H9 (cell line): Measurements from ENCODE around the gene LEF1. TPM values are rescaled to one million over a fixed set of nuclear protein-coding genes. Genes with fewer than 3 reads are reported as not detected.

ENCODE experiments used
- DNase-seq: peaks from one replicate; pipeline ENCODE4 v3.0.0-alpha.2; 2017
- H2AFZ ChIP-seq: one replicate; pipeline ENCODE4 v1.6.1; 2013; ENCODE audit warnings: mild to moderate bottlenecking, low read length, control low read depth, moderate library complexity
- H2AK5ac ChIP-seq: 2 replicates; pipeline ENCODE4 v1.6.1; 2013; ENCODE audit warnings: low read length, control low read depth, mixed read lengths; ENCODE audit not compliant: insufficient read length
- H2BK120ac ChIP-seq: one replicate; pipeline ENCODE4 v1.6.1; 2013; ENCODE audit warnings: low read depth, mild to moderate bottlenecking, low read length, control low read depth, inconsistent platforms; ENCODE audit not compliant: poor library complexity, severe bottlenecking
- H2BK12ac ChIP-seq: 2 replicates; pipeline ENCODE4 v1.6.1; 2013; ENCODE audit warnings: low read length, control low read depth, mixed read lengths, low read depth; ENCODE audit not compliant: insufficient read length
- H2BK15ac ChIP-seq: 2 replicates; pipeline ENCODE4 v1.6.1; 2013; ENCODE audit warnings: low read depth, low read length, control low read depth
- H2BK20ac ChIP-seq: one replicate; pipeline ENCODE4 v1.6.1; 2013; ENCODE audit warnings: low read depth, mild to moderate bottlenecking, low read length, control low read depth, inconsistent platforms; ENCODE audit not compliant: poor library complexity, severe bottlenecking
- H2BK5ac ChIP-seq: 2 replicates; pipeline ENCODE4 v1.6.1; 2013; ENCODE audit warnings: low read length, control low read depth, mixed read lengths; ENCODE audit not compliant: insufficient read length
- H3K14ac ChIP-seq: 2 replicates; pipeline ENCODE4 v1.6.1; 2013; ENCODE audit warnings: low read length, control low read depth; ENCODE audit not compliant: insufficient read depth
- H3K18ac ChIP-seq: 2 replicates; pipeline ENCODE4 v1.6.1; 2013; ENCODE audit warnings: low read depth, mild to moderate bottlenecking, mixed read lengths, low read length, control low read depth; ENCODE audit not compliant: insufficient read length
- H3K23ac ChIP-seq: 2 replicates; pipeline ENCODE4 v1.6.1; 2013; ENCODE audit warnings: low read length, control low read depth, mixed read lengths, low read depth; ENCODE audit not compliant: insufficient read length
- H3K23me2 ChIP-seq: 2 replicates; pipeline ENCODE4 v1.6.1; 2013; ENCODE audit warnings: low read depth, mild to moderate bottlenecking, mixed read lengths, low read length, control low read depth; ENCODE audit not compliant: insufficient read length, poor library complexity, severe bottlenecking
- H3K27ac ChIP-seq: 2 replicates; pipeline ENCODE4 v1.5.1; 2013; ENCODE audit warnings: low read length, control low read depth, mixed read lengths, low read depth; ENCODE audit not compliant: insufficient read length
- H3K27me3 ChIP-seq: 2 replicates; pipeline ENCODE4 v1.6.1; 2013; ENCODE audit warnings: low read length, control low read depth, inconsistent platforms; ENCODE audit not compliant: insufficient read depth
- H3K4ac ChIP-seq: 2 replicates; pipeline ENCODE4 v1.6.1; 2013; ENCODE audit warnings: low read depth, mild to moderate bottlenecking, control low read depth, inconsistent platforms, low read length, moderate library complexity
- H3K4me1 ChIP-seq: 2 replicates; pipeline ENCODE4 v1.6.1; 2013; ENCODE audit warnings: low read length, control low read depth, inconsistent platforms; ENCODE audit not compliant: insufficient read depth
- H3K4me2 ChIP-seq: 2 replicates; pipeline ENCODE4 v1.6.1; 2013; ENCODE audit warnings: low read length, control low read depth, mixed read lengths; ENCODE audit not compliant: insufficient read length, insufficient read depth
- H3K56ac ChIP-seq: 2 replicates; pipeline ENCODE4 v1.6.1; 2013; ENCODE audit warnings: low read depth, mild to moderate bottlenecking, mixed read lengths, low read length, control low read depth; ENCODE audit not compliant: insufficient read length
- H3K79me1 ChIP-seq: 2 replicates; pipeline ENCODE4 v1.6.1; 2013; ENCODE audit warnings: low read depth, mild to moderate bottlenecking, moderate library complexity, low read length, control low read depth, inconsistent platforms; ENCODE audit not compliant: insufficient read depth, poor library complexity, severe bottlenecking
- H3K79me2 ChIP-seq: 2 replicates; pipeline ENCODE4 v1.6.1; 2013; ENCODE audit warnings: low read length, control low read depth, inconsistent platforms; ENCODE audit not compliant: insufficient read depth
- H3K9ac ChIP-seq: 2 replicates; pipeline ENCODE4 v1.6.1; 2013; ENCODE audit warnings: low read length, control low read depth, mixed read lengths; ENCODE audit not compliant: insufficient read length; ENCODE audit errors: extremely low read depth
- H3K9me3 ChIP-seq: one replicate; pipeline ENCODE4 v1.6.1; 2013; ENCODE audit warnings: low read depth, low read length, inconsistent platforms; ENCODE audit not compliant: control insufficient read depth
- H3T11ph ChIP-seq: one replicate; pipeline ENCODE4 v1.6.1; 2013; ENCODE audit warnings: mild to moderate bottlenecking, low read length, control low read depth, inconsistent platforms
- H4K20me1 ChIP-seq: one replicate; pipeline ENCODE4 v1.6.1; 2013; ENCODE audit not compliant: control insufficient read depth, insufficient read length, insufficient read depth
- H4K5ac ChIP-seq: 2 replicates; pipeline ENCODE4 v1.6.1; 2013; ENCODE audit warnings: low read depth, mild to moderate bottlenecking, mixed read lengths, low read length, control low read depth; ENCODE audit not compliant: insufficient read length
- H4K8ac ChIP-seq: replicated peaks from 2 replicates; pipeline ENCODE4 v1.6.1; 2013; ENCODE audit warnings: low read length, control low read depth, mixed read lengths, low read depth; ENCODE audit not compliant: insufficient read length
- H4K91ac ChIP-seq: 2 replicates; pipeline ENCODE4 v1.6.1; 2013; ENCODE audit warnings: low read depth, mild to moderate bottlenecking, moderate library complexity, mixed read lengths, low read length, control low read depth; ENCODE audit not compliant: insufficient read length
- H3K27ac Mint-ChIP-seq, 3 experiments: 2 replicates in 2 of 3; 3 replicates in 1 of 3; pipeline ENCODE4 v1.8.0; 2020 to 2021; ENCODE audit warnings: mixed read lengths in 3 of 3, mild to moderate bottlenecking in 1 of 3, moderate library complexity in 1 of 3
- H3K27me3 Mint-ChIP-seq: 2 replicates; pipeline ENCODE4 v1.8.0; 2021; ENCODE audit warnings: low read depth, mild to moderate bottlenecking, moderate library complexity, mixed read lengths
- H3K36me3 Mint-ChIP-seq, 3 experiments: 2 replicates in 2 of 3; 3 replicates in 1 of 3; pipeline ENCODE4 v1.8.0; 2020 to 2021; ENCODE audit warnings: low read depth in 3 of 3, mixed read lengths in 3 of 3; ENCODE audit not compliant: insufficient read depth in 1 of 3
- H3K4me1 Mint-ChIP-seq, 2 experiments: 2 replicates each; pipeline ENCODE4 v1.8.0; 2020; ENCODE audit warnings: mixed read lengths in 2 of 2
- H3K4me3 Mint-ChIP-seq, 2 experiments: 2 replicates in 1 of 2; 3 replicates in 1 of 2; pipeline ENCODE4 v1.8.0; 2020 to 2021; ENCODE audit warnings: mild to moderate bottlenecking in 2 of 2, mixed read lengths in 2 of 2, moderate library complexity in 1 of 2
- H3K9me3 Mint-ChIP-seq, 2 experiments: 2 replicates in 1 of 2; 3 replicates in 1 of 2; pipeline ENCODE4 v1.8.0; 2020; ENCODE audit warnings: mild to moderate bottlenecking in 2 of 2, mixed read lengths in 2 of 2, moderate library complexity in 1 of 2
- CTCF ChIP-seq: fragments of 200-600 bp; sonication (generic); conservative IDR thresholded peaks from 3 replicates; pipeline ENCODE4 v1.8.0; 2021; ENCODE audit warnings: antibody characterized with exemption, mild to moderate bottlenecking
- WGBS: extraction: QIAGEN DNeasy Blood & Tissue Kit; methylation state at CpG from one replicate; pipeline ENCODE4 v1.1.7; 2013; ENCODE audit warnings: missing lambda C conversion rate, low lambda C conversion rate, mixed read lengths; ENCODE audit not compliant: insufficient read length; ENCODE audit errors: extremely low coverage; 5-methylcytosine and 5-hydroxymethylcytosine counted together
- total RNA-seq: library from RNA; stranded (reverse); gene quantifications from 2 replicates; pipeline ENCODE4 v1.2.1, GENCODE V29; 2021

LEF1 gene
- total RNA-seq, 1 experiment from 2014 or later, result 2.5 TPM

- no peaks in the 10 kb centered on the region for H3K9me3 ChIP-seq
- H2AFZ ChIP-seq, result no peak overlapping the region
- H4K20me1 ChIP-seq, result no peaks in the 10 kb centered on the region
- H3K79me1 ChIP-seq, result no peaks in the 10 kb centered on the region
- no peak overlapping the region for H4K91ac ChIP-seq
- no peak for DNase-seq
- no peak overlapping the region for H2BK15ac ChIP-seq
- H3K4me1 ChIP-seq, result no peaks in the 10 kb centered on the region
- no peak overlapping the region for H2AK5ac ChIP-seq
- no peak overlapping the region for H3K4me2 ChIP-seq
- Mint-ChIP-seq H3K4me1 (peaks cover 0 to 2% of the 10 kb centered on the region in 2 experiments; a peak in 1 of 4 replicates), H3K27ac (no peak overlapping the region; a peak in 1 of 7 replicates), H3K9me3 (peaks cover 0 to 5% of the 10 kb centered on the region in 2 experiments; a peak in 3 of 5 replicates), H3K4me3 (no peak overlapping the region), H3K27me3 (peaks cover 17% of the 10 kb centered on the region), H3K36me3 (peaks cover 0 to 4% (median 0%) of the 10 kb centered on the region in 3 experiments; a peak in 1 of 7 replicates)
- no peak overlapping the region for H3K23ac ChIP-seq
- WGBS, result no CpG with 5 or more reads among the region's 4 CpGs
- H2BK5ac ChIP-seq, result no peak overlapping the region
- no peak overlapping the region for H3K18ac ChIP-seq
- no peak overlapping the region for H4K5ac ChIP-seq
- no peaks in the 10 kb centered on the region for H3K79me2 ChIP-seq
- no peak overlapping the region for H2BK12ac ChIP-seq
- H2BK20ac ChIP-seq, result no peak overlapping the region
- no peak for TF ChIP-seq CTCF
- H3K56ac ChIP-seq, result no peak overlapping the region
- no peak overlapping the region for H3K14ac ChIP-seq
- H4K8ac ChIP-seq, result no peak overlapping the region
- H3K23me2 ChIP-seq, result no peaks in the 10 kb centered on the region
- H2BK120ac ChIP-seq, result no peak overlapping the region
- no peak overlapping the region for H3K27ac ChIP-seq
- H3T11ph ChIP-seq, result no peak overlapping the region
- H3K27me3 ChIP-seq, result no peaks in the 10 kb centered on the region; the same call in 1 of the 2 replicates
- no peak overlapping the region for H3K4ac ChIP-seq
- no peak overlapping the region for H3K9ac ChIP-seq
Observed at GRCh38 chr4:108213723-108214122, 45.0 kb upstream of the LEF1 start.
